ENCODE data around the gene LIM2.
"Not testable (repeated sequence)": the region's sequence is repeated elsewhere in the genome, so short reads cannot be mapped to it uniquely, and the experiment has no call there.

- TF ChIP-seq, protein P1, sequence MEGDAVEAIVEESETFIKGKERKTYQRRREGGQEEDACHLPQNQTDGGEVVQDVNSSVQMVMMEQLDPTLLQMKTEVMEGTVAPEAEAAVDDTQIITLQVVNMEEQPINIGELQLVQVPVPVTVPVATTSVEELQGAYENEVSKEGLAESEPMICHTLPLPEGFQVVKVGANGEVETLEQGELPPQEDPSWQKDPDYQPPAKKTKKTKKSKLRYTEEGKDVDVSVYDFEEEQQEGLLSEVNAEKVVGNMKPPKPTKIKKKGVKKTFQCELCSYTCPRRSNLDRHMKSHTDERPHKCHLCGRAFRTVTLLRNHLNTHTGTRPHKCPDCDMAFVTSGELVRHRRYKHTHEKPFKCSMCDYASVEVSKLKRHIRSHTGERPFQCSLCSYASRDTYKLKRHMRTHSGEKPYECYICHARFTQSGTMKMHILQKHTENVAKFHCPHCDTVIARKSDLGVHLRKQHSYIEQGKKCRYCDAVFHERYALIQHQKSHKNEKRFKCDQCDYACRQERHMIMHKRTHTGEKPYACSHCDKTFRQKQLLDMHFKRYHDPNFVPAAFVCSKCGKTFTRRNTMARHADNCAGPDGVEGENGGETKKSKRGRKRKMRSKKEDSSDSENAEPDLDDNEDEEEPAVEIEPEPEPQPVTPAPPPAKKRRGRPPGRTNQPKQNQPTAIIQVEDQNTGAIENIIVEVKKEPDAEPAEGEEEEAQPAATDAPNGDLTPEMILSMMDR (conservative IDR thresholded peaks at IDR 0.05 in 1 of 2, IDR thresholded peaks at IDR 0.05 in 1 of 2; ENCODE audit: extremely low read depth in 1 of 2, insufficient read depth in 1 of 2, low read depth in 1 of 2, low read length in 2 of 2), result not testable (repeated sequence)
- not testable (repeated sequence) for TF ChIP-seq EZH2 (IDR thresholded peaks at IDR 0.05; ENCODE audit: borderline replicate concordance, low read length)
These were observed 32.7 kb upstream of the LIM2 start for GRCh38 chr19:51420511-51420910.

Measured in mammary epithelial cell (primary cell).